Stimulated activated CD8-positive, alpha-beta memory T cell treated with anti-CD3 and anti-CD28 coated beads, Interleukin-4, amount 100 ng/mL, for 48 hours (primary cell): ENCODE results near the gene IGFN1.
A peak's percentile ranks its signal among the peaks of the same experiment; 100 is the strongest.
"Not testable (repeated sequence)": the region's sequence is repeated elsewhere in the genome, so short reads cannot be mapped to it uniquely, and the experiment has no call there.

Experiments
- DNase-seq: peaks from one replicate; pipeline ENCODE4 v3.0.0-alpha.2; 2020

Gene IGFN1

GRCh38 chr1:201190624-201191051 lies at the start of gene IGFN1:
Gene IGFN1 (plus strand): TSS chr1:201190824. CDS start chr1:201193294, 2,470 bp downstream.
- no peak for DNase-seq

- DNase-seq = no peak
Observed at GRCh38 chr1:201140941-201141260, 49.7 kb upstream of the IGFN1 start.

GRCh38 chr1:201141418-201141817 lies 49.2 kb upstream of the IGFN1 start:
- DNase-seq = no peak

GRCh38 chr1:201142011-201142848 lies 48.4 kb upstream of the IGFN1 start:
- no peak for DNase-seq

- no peak for DNase-seq
Observed at GRCh38 chr1:201142849-201143725, 47.5 kb upstream of the IGFN1 start.

- no peak for DNase-seq
Observed at GRCh38 chr1:201143726-201144635, 46.6 kb upstream of the IGFN1 start.

GRCh38 chr1:201144701-201145100 lies 45.9 kb upstream of the IGFN1 start:
- DNase-seq = no peak

GRCh38 chr1:201145132-201145531 lies 45.5 kb upstream of the IGFN1 start:
- DNase-seq = no peak

GRCh38 chr1:201145816-201146215 lies 44.8 kb upstream of the IGFN1 start:
- DNase-seq = no peak

GRCh38 chr1:201146626-201147390 lies 43.8 kb upstream of the IGFN1 start:
- DNase-seq = no peak

GRCh38 chr1:201147396-201148015 lies 43.1 kb upstream of the IGFN1 start:
- DNase-seq = no peak

GRCh38 chr1:201149400-201149799 lies 41.2 kb upstream of the IGFN1 start:
- DNase-seq = no peak

- DNase-seq = no peak
Observed at GRCh38 chr1:201153474-201154388, 36.9 kb upstream of the IGFN1 start.

- peak; percentile 100 for DNase-seq
Observed at GRCh38 chr1:201154389-201155165, 36.0 kb upstream of the IGFN1 start, which contains the start of gene TMEM9. Gene TMEM9 (minus strand): TSS chr1:201154474. CDS start chr1:201153923, 551 bp downstream.

GRCh38 chr1:201155354-201155753 lies 35.3 kb upstream of the IGFN1 start:
- DNase-seq = no peak

GRCh38 chr1:201156346-201156745 lies 34.3 kb upstream of the IGFN1 start:
- DNase-seq = no peak

- no peak for DNase-seq
Observed at GRCh38 chr1:201156819-201157218, 33.8 kb upstream of the IGFN1 start.

GRCh38 chr1:201157949-201158348 lies 32.7 kb upstream of the IGFN1 start:
- DNase-seq = no peak

- not testable (repeated sequence) for DNase-seq
Observed at GRCh38 chr1:201163036-201163435, 27.6 kb upstream of the IGFN1 start.
